Stomach (tissue), 9 donors: ENCODE data around the gene HBQ1. TPM values are rescaled to one million over a fixed set of nuclear protein-coding genes. Genes with fewer than 3 reads are reported as not detected.

Experiments
- DNase-seq, 2 donors: peaks; one replicate each; pipeline versions ENCODE4 v3.0.0 to v3.0.0-alpha.2; 2013 to 2019
- H3K27ac ChIP-seq, 5 donors: fragments of 200-600 bp in 4 of 5; sonication (generic) in 4 of 5; one replicate each; pipeline ENCODE4 v1.5.1; 2013 to 2019; ENCODE audit warnings: mild to moderate bottlenecking in 1 of 5, moderate library complexity in 1 of 5
- H3K27me3 ChIP-seq, 3 donors: fragments of 200-600 bp; sonication (generic); one replicate each; pipeline ENCODE4 v1.5.1; 2017 to 2019; ENCODE audit warnings: mixed run types in 1 of 3
- H3K36me3 ChIP-seq, 4 donors: fragments of 200-600 bp; sonication (generic); 1 replicate in 3 of 4; 2 replicates in 1 of 4; pipeline ENCODE4 v1.5.1; 2016 to 2019
- H3K4me1 ChIP-seq, 4 donors: fragments of 200-600 bp; sonication (generic); one replicate each; pipeline ENCODE4 v1.5.1; 2016 to 2019
- H3K4me3 ChIP-seq, 4 donors: fragments of 200-600 bp; sonication (generic) in 3 of 4; one replicate each; pipeline ENCODE4 v1.5.1; 2016 to 2019; ENCODE audit warnings: mild to moderate bottlenecking in 1 of 4
- H3K9me3 ChIP-seq, 4 donors: fragments of 200-600 bp; sonication (generic); one replicate each; pipeline ENCODE4 v1.5.1; 2016 to 2019
- CTCF ChIP-seq, 7 experiments: fragments of 450-650 bp in 4 of 7; fragments of 200-600 bp in 3 of 7; sonication (generic) in 3 of 7; IDR thresholded peaks; one replicate each; pipeline ENCODE4 v1.5.1; 2016 to 2019; ENCODE audit warnings: antibody characterized with exemption in 7 of 7, control low read depth in 2 of 7, mild to moderate bottlenecking in 1 of 7
- EP300 ChIP-seq: sonication (generic); formaldehyde crosslinking; IDR thresholded peaks from one replicate; pipeline ENCODE4 v1.6.1; 2017; ENCODE audit warnings: antibody characterized with exemption
- POLR2A ChIP-seq, 4 donors: fragments of 450-650 bp; IDR thresholded peaks; one replicate each; pipeline ENCODE4 v1.6.1; 2016; ENCODE audit warnings: antibody characterized with exemption in 4 of 4, control low read depth in 2 of 4, mild to moderate bottlenecking in 1 of 4, moderate library complexity in 1 of 4
- POLR2AphosphoS5 ChIP-seq, 3 donors: sonication (generic); formaldehyde crosslinking; IDR thresholded peaks; one replicate each; pipeline ENCODE4 v1.6.1; 2016; ENCODE audit warnings: antibody characterized with exemption in 3 of 3
- WGBS, 5 donors: extraction: QIAGEN DNeasy Blood & Tissue Kit in 3 of 5; methylation state at CpG; one replicate each; pipeline versions ENCODE4 v1.1.5 to v1.1.7; 2013 to 2018; 5-methylcytosine and 5-hydroxymethylcytosine counted together
- intact Hi-C: fragments of 100-400 bp; cut with DNase I; formaldehyde crosslinking; loops from one replicate; pipeline ENCODE4 v1.15.1; 2023; ENCODE audit warnings: low total_unique reads
- polyA plus RNA-seq, 3 donors: library from polyadenylated mRNA; stranded (reverse); fragments of 200-250 nt; gene quantifications; one replicate each; pipeline ENCODE4 v1.2.3, GENCODE V29; 2013
- total RNA-seq, 5 donors: library from RNA; depleted of rRNA; stranded (reverse); fragments of >200 nt; gene quantifications; one replicate each; pipeline versions ENCODE4 v1.1.0 to v1.2.3, GENCODE V29; 2014 to 2016
- donor health status: healthy with polysubstance abuse.
- donor health status: Bipolar disorder and iron deficiency.
- donor health status: healthy.

The HBQ1 gene
- total and polyA plus RNA-seq, 8 donors, result not detected

DNA sequence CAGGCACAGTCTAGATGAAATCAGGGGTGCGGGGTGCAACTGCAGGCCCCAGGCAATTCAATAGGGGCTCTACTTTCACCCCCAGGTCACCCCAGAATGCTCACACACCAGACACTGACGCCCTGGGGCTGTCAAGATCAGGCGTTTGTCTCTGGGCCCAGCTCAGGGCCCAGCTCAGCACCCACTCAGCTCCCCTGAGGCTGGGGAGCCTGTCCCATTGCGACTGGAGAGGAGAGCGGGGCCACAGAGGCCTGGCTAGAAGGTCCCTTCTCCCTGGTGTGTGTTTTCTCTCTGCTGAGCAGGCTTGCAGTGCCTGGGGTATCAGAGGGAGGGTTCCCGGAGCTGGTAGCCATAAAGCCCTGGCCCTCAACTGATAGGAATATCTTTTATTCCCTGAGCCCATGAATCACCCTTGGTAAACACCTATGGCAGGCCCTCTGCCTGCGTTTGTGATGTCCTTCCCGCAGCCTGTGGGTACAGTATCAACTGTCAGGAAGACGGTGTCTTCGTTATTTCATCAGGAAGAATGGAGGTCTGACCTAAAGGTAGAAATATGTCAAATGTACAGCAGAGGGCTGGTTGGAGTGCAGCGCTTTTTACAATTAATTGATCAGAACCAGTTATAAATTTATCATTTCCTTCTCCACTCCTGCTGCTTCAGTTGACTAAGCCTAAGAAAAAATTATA is 2.1 kb upstream of the HBQ1 start:
- Histone ChIP-seq H3K4me3 (no peak overlapping the region), H3K27me3 (peaks cover 29 to 79% (median 69%) of the 10 kb centered on the region in 3 donors), H3K4me1 (peaks cover 18 to 48% (median 31%) of the 10 kb centered on the region in 4 donors), H3K27ac (no peak overlapping the region), H3K9me3 (no peaks in the 10 kb centered on the region), H3K36me3 (no peaks in the 10 kb centered on the region)
- 37 to 69% (median 44%) methylated on average over 9 to 11 of the region's 11 CpGs for WGBS, 5 donors
- TF ChIP-seq CTCF (IDR thresholded peaks at IDR 0.05) (no peak), EP300 (no peak), POLR2A (IDR thresholded peaks at IDR 0.05) (no peak), POLR2AphosphoS5 (IDR thresholded peaks at IDR 0.05) (no peak)
- no peak for DNase-seq
- intact Hi-C loops, result no loop called here

DNA sequence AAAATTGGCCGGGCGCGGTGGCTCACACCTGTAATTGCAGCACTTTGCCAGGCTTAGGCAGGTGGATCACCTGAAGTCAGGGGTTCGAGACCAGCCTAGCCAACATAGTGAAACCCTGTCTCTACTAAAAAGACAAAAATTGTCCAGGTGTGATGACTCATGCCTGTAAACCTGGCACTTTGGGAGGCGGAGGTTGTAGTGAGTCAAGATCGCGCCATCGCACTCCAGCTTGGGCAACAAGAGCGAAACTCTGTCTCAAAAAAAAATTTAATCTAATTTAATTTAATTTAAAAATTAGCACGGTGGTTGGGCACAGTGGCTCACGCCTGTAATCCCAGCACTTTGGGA is 1.6 kb upstream of the HBQ1 start:
- intact Hi-C loops, result no loop called here
- Histone ChIP-seq H3K36me3 (no peaks in the 10 kb centered on the region), H3K4me1 (peaks cover 18 to 44% (median 29%) of the 10 kb centered on the region in 4 donors), H3K27me3 (peaks cover 29 to 74% (median 64%) of the 10 kb centered on the region in 3 donors), H3K27ac (no peak overlapping the region), H3K4me3 (no peak overlapping the region), H3K9me3 (no peaks in the 10 kb centered on the region)
- 79 to 84% (median 82%) methylated on average over 11 of the region's 11 CpGs for WGBS, 5 donors
- TF ChIP-seq CTCF (IDR thresholded peaks at IDR 0.05) (no peak), POLR2AphosphoS5 (IDR thresholded peaks at IDR 0.05) (no peak), POLR2A (IDR thresholded peaks at IDR 0.05) (no peak), EP300 (no peak)
- no peak for DNase-seq

- Histone ChIP-seq H3K27me3 (peaks cover 29 to 66% (median 63%) of the 10 kb centered on the region in 3 donors), H3K9me3 (no peaks in the 10 kb centered on the region), H3K36me3 (no peaks in the 10 kb centered on the region), H3K4me1 (peaks cover 18 to 44% (median 29%) of the 10 kb centered on the region in 4 donors), H3K27ac (no peak overlapping the region), H3K4me3 (no peak overlapping the region)
- 73 to 79% (median 77%) methylated on average over 17 of the region's 17 CpGs for WGBS, 5 donors
- intact Hi-C loops, result loop anchor here (5.0 kb wide), 1 partner anchor 62 kb away; no protein-coding TSS in a partner anchor
- TF ChIP-seq EP300 (no peak), POLR2AphosphoS5 (IDR thresholded peaks at IDR 0.05) (no peak), CTCF (IDR thresholded peaks at IDR 0.05) (no peak), POLR2A (IDR thresholded peaks at IDR 0.05) (no peak)
- no peak for DNase-seq
Observed at GRCh38 chr16:179211-180092, 807 bp upstream of the HBQ1 start.
